Measurements from ENCODE around the gene MYH15. TPM values are rescaled to one million over a fixed set of nuclear protein-coding genes. Genes with fewer than 3 reads are reported as not detected.
A peak's percentile ranks its signal among the peaks of the same experiment; 100 is the strongest.
"Not testable (repeated sequence)": the region's sequence is repeated elsewhere in the genome, so short reads cannot be mapped to it uniquely, and the experiment has no call there.

The MYH15 gene
- total RNA-seq, 1 donor from 2014 or later, result 0.48 TPM

- no peak for DNase-seq (ENCODE audit: low spot score)
These were observed 121.0 kb downstream of the MYH15 start for GRCh38 chr3:108389372-108389771.

- DNase-seq (ENCODE audit: low spot score), result no peak
These were observed 122.0 kb downstream of the MYH15 start for GRCh38 chr3:108388136-108389132.

GRCh38 chr3:108387063-108387462, 123.3 kb downstream of the MYH15 start:
- DNase-seq (ENCODE audit: low spot score), result no peak

- DNase-seq (ENCODE audit: low spot score), result no peak
These were observed 127.1 kb downstream of the MYH15 start for GRCh38 chr3:108383306-108383705.

GRCh38 chr3:108381529-108382140, 128.8 kb downstream of the MYH15 start:
- DNase-seq (ENCODE audit: low spot score), result no peak

- DNase-seq (ENCODE audit: low spot score), result no peak
These were observed 130.1 kb downstream of the MYH15 start for GRCh38 chr3:108380128-108380795.

GRCh38 chr3:108378952-108379342, 131.4 kb downstream of the MYH15 start:
- not testable (repeated sequence) for DNase-seq (ENCODE audit: low spot score)

- DNase-seq (ENCODE audit: low spot score), result no peak
These were observed 132.0 kb downstream of the MYH15 start for GRCh38 chr3:108378153-108378951.

GRCh38 chr3:108377384-108377783, 133.0 kb downstream of the MYH15 start:
- DNase-seq (ENCODE audit: low spot score), result no peak

GRCh38 chr3:108376026-108376425, 134.4 kb downstream of the MYH15 start:
- DNase-seq (ENCODE audit: low spot score), result no peak

GRCh38 chr3:108359011-108359410, 151.4 kb downstream of the MYH15 start:
- DNase-seq (ENCODE audit: low spot score), result no peak

GRCh38 chr3:108357042-108357441, 153.4 kb downstream of the MYH15 start:
- no peak for DNase-seq (ENCODE audit: low spot score)

- DNase-seq (ENCODE audit: low spot score), result no peak
These were observed 155.8 kb downstream of the MYH15 start for GRCh38 chr3:108354562-108354961.

- DNase-seq (ENCODE audit: low spot score), result no peak
These were observed 158.2 kb downstream of the MYH15 start for GRCh38 chr3:108352176-108352575.

- DNase-seq (ENCODE audit: low spot score), result no peak
These were observed 163.8 kb downstream of the MYH15 start for GRCh38 chr3:108346301-108347227.

- no peak for DNase-seq (ENCODE audit: low spot score)
These were observed 164.7 kb downstream of the MYH15 start for GRCh38 chr3:108345492-108346205.

- DNase-seq (ENCODE audit: low spot score), result no peak
These were observed 166.9 kb downstream of the MYH15 start for GRCh38 chr3:108343491-108343890.

GRCh38 chr3:108342837-108343486, 167.4 kb downstream of the MYH15 start:
- DNase-seq (ENCODE audit: low spot score), result peak; percentile 5

GRCh38 chr3:108341911-108342310, 168.5 kb downstream of the MYH15 start:
- DNase-seq (ENCODE audit: low spot score), result no peak
